NCI-H146 treated with DMSO at 0.1 percent for 48 hours (cell line): Measurements from ENCODE around the gene KCNJ8.
"Not testable (repeated sequence)": the region's sequence is repeated elsewhere in the genome, so short reads cannot be mapped to it uniquely, and the experiment has no call there.

Experiments
- DNase-seq: peaks from one replicate; lab custom pipeline; 2025; ENCODE audit not compliant: unreplicated experiment; lab: John Stamatoyannopoulos, UW

KCNJ8 gene

DNA sequence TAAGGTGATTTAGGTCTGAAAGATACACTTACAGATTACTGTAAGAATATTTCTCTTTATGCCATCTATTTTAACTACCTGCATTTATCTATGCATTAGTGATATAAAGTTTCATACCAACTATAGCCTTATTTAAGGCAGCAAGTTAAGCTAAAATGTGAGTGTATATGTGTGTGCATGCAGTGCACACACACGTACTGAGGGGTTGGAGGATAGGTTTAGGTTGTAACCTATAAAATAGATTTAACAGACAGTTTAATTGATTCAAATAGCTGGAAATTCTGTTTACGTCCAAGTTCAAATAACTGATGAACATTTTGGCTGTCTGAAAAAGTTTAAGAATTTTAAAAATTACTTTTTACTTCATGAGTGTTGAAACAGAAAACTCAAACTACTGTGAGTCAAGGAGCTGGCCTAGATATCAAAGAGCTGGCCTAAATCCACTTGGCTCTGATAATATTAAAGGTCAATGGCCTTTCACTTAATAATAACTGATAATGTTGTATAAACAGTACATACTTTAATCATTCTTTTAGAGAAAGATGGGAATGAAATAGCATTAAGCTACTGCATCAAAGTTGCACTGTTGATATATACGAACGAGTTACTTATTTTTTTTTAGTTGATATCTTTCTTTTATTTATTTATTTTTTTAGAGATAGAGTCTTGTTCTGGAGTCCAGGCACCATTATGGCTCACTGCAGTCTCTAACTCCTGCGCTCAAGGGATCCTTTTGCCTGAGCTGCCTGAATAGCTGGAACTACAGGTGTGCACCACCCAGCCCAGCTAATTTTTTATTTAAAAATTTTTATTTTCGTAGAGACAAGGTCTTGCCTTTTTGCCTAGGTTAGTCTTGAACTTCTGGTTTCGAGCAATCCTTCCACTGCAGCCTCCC is 13.8 kb upstream of the KCNJ8 start:
- no peak for DNase-seq

DNA sequence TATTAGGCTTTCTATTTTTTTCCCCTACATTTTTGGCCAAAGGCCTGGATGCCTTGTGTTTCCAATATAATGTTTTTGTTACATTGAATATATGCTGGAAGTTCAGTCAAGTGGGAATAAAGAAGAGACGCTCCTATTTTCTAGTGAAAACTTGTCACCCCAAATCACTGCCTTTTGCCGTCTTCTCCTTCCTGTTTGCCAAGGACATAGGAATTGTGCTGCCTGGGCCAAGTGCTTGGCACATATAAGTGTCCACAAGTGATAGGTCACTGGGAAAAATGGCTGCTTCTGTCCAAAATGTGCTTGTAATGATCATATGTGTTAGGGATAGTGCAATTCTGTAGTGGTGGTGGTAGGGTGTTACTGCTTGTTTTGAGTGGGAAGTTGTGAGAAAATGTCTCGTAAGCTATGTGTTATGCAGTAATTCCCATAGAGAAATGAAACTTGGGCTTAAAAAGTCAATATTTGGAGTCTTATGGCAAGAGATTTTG is 11.6 kb upstream of the KCNJ8 start:
- DNase-seq, result no peak

DNA sequence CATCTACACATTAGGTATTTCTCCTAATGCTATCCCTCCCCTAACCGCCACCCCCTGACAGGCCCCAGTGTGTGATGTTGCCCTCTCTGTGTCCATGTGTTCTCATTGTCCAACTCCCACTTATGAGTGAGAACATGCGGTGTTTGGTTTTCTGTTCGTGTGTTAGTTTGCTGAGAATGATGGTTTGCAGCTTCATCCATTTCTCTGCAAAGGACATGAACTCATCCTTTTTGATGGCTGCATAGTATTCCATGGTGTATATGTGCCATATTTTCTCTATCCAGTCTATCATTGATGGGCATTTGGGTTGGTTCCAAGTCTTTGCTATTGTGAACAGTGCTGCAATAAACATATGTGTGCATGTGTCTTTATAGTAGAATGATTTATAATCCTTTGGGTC is 8.2 kb upstream of the KCNJ8 start:
- not testable (repeated sequence) for DNase-seq

DNA sequence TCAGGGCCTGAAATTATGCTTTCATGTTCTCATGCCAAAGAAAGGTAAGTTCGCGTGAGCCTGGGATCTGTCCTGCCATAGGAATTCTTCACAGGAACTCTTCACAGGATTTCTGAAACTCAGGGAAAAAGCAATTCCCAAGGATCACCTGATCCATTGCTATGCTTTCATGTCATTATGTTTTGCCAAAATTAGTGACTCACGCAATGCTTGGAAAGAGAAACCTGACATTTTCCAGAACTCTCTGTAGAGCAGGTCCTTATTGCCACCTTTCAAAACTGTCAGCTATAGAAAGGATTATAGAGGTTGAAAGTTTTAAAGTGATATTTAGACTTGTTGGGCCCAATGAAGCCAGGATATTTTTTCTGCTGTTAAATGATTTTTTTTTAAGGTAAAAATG is 6.3 kb upstream of the KCNJ8 start:
- no peak for DNase-seq

DNA sequence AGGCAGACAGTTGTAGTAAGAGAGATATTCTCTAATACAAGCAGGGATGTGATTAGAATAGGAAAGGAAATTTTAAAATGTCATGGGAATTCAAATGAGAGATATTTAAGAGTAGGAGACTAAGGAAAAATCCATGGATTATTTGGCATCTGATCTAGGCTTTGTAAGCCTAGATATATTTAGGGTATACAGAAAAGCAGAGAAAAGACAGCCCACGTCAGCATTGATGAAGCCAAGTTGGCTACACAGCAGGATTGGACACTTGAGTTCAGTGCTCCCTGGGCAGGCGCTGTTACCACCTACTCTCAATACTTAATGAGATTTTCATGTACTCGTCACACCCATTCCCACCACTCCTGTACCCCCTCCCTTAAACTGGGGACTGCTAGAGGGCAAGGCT is 1.7 kb upstream of the KCNJ8 start:
- no peak for DNase-seq

DNA sequence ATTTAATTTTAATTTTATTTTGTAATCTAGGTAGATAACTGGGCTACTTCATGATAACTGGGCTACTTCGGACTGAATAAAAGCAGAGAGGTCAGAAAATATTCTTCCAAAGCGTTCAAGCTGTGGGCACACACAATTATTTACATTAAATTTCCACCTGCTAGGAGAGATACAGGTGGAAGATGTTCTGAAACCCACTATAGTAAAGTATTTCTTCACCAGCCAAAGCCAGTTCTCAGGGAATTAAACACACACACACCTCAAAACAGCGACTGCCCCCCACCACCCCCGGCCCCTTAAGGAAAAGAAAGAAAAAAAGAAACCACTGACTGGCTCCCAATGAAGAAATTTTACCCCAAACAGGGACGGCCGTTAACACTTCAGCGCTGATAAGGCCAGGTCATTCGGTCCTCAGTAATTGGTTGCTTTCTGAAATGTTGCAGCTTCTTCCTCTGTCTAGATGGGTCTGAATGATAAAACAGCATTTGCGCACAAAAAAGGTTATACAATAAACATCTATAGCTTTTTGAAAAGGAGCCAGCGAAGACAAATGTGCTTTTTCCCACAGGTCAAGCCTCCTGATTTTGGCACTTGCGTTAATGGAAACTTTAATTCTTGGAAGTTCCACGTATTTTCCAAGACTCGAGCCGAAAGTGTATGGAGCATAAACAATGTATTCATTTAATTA is 771 bp upstream of the KCNJ8 start:
- DNase-seq, result no peak

DNA sequence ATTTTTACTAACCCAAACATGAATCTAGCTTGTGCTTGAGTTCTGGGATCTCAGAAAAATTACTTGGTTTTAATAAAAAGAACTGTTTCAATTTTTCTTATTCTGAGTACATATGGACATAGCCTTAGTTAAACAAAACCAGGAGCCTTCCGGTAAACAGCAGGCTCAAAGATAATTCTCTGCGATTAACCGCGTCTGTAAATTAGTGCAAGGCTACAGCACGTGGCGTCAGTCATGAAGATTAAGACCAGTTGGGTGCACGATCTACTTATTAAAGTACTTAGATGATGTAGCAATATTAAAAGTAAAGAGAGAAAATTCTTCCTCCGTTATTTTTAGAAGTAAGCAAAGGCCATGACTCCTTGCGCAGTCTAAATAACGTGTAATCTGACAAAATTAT is 700 bp downstream of the KCNJ8 start:
- DNase-seq, result no peak

DNA sequence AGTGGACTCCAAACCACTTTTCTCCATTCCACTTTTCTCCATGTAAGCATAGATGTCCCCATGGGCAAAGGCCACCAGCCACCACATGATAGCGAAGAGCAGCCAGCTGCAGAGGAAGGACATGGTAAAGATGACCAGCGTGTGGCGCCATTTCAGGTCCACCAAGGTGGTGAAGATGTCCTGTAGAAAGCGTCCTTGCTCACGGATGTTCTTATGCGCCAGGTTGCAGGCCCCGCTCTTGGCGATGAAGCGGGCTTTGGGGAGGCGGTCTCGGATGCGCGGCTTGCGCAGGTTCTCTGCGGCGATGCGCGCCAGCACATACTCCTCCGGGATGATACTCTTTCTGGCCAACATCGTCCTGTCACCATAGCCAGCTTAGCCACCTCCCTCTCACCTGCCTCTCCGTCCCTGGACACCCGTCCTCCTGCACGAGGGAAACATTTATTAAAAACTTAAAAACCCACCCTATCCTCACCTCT is 1.2 kb downstream of the KCNJ8 start:
- DNase-seq, result no peak

DNA sequence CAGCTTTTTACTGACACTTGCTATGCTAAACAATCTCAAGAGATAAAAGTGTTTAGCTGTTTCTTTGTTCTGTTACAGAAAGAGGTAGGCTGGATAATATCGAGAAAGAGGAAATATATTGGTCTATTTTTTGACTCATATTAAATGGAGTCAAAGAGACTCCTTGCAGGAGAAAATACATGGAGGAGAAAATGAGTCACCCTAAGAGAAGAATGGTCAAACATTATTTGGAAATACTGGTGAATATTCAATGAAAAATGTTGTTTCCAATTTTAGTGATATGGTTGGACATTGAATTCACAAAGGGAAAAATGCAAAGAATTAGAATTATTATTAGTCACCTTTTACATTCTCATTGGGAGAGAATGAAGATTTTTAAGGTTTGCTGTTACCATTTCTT is 3.2 kb downstream of the KCNJ8 start:
- no peak for DNase-seq

DNA sequence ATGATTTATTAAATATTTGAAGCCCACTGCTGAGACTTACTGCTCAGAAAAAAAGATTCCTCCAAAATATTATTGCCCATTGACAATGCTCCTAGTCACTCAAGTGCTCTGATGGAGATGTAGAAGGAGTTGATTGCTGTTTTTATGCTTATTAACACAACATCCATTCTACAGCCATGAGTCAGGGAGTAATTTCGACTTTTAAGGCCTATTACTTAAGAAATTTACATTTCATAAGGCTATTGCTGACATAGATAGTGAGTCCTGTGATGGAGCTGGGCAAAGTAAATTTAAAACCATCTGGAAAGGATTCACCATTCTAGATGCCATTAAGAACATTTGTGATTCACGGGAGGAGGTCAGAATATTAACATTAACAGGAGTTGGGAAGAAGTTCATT is 5.2 kb downstream of the KCNJ8 start:
- no peak for DNase-seq

DNA sequence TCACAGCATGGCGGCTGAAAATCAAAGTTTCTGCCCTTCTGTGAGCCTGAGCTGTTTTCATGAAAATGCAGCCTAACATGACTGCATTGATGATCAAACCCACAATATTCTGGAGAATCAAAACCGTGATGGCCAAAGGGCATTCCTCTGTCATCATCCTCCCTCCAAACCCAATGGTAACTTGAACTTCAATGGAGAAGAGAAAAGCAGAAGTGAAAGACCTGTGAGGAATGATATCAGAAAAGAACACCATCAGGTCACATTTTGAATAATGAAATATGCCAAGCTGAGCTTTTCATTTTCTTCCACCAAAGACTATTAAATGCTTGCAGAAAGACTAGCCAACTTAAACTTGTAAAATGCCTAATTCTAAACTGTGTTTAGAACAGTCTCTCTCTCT is 8.1 kb downstream of the KCNJ8 start:
- no peak for DNase-seq

DNA sequence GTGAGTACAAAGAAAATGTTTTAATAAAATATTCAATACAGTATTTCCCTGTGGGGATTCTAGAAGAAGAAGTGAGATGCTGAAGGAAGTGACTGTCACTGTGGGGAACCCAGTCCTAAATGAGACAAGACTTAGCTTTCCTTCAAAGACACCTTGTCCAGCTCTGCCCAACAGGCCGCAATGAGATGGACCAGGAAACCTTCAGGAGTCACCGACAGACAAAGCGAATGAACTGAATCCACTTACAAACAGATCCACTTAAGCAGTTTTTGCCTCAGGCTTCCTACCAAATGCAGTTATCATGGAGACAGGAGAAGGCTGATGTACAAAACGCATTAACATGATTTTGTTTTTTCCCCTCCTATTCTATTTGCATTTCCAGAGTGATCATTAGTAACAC is 9.6 kb downstream of the KCNJ8 start:
- no peak for DNase-seq

DNA sequence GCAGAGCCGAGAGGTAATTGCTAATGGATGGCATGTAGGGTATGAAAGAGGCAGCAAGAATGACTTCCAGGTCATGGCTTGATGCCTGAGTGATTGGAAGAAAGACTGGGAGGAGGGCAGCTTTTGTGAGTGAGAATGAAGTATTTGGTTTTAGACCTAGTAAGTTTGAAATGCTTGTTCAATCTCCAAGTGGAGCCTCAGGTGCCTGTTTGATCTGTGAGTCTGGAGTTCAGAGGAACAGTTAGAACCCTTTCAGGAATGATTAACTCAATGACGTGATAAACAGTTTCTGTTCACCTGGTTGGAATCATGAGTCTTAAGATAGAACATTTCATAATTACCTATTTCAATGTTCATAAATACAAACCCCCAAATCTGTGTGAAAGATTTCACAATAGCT is 10.4 kb downstream of the KCNJ8 start:
- DNase-seq, result no peak

DNA sequence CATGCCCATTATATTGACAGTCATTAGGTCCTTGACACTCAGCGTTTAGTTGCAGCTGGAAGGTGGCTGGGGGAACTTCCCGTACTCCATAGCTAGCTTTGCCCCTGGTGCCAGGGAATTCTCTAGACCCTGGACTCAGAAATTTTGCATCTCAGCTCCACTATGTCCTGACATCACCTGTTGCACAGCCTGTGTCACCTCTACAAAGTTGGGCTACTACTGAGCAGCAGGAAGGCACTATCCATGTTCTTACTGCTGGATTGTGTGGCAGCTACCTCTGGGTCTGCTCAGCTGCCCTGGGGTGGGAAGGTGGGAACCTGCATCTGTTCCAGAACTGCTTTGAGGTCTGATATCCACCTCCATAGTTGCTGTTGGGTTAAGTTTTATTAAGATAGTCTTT is 11.0 kb downstream of the KCNJ8 start:
- no peak for DNase-seq

DNA sequence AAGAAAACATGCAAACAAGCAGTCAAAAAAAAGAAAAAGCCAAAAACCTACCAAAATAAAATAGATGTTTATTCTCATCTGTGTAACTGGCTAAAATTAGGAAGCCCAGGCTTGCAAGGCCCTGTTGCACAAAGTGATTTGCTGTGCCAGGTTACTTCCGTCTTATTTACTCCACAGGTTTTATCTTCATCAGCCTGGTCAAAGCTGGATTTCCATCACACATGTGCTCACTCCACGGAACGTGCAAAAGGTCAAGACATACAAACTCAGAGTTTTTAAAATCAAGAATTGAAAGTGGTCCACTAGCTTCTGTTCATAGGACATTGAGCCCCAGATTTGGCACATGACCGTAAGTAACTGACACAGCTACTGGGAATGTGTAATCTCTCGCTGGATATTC is 14.8 kb downstream of the KCNJ8 start:
- no peak for DNase-seq

DNA sequence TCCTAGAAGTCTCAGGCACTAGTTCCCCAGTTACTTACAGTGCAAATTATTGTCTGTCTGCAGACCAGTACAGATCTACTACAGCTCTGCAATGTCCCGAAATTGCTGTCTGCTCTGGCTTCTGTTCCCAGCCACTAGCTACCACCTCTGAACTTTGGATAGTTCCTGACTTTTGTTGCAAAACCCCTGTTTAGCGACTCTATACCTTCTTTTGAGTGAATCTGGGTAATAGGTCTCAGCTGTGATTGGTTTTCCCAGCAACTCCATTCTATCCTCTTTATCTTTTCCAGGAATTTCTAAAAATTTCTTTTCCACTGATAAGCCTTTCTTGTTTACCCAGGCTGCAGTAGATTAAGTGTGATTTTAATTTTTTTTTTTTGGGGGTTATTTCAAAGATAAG is 16.8 kb downstream of the KCNJ8 start:
- no peak for DNase-seq

DNA sequence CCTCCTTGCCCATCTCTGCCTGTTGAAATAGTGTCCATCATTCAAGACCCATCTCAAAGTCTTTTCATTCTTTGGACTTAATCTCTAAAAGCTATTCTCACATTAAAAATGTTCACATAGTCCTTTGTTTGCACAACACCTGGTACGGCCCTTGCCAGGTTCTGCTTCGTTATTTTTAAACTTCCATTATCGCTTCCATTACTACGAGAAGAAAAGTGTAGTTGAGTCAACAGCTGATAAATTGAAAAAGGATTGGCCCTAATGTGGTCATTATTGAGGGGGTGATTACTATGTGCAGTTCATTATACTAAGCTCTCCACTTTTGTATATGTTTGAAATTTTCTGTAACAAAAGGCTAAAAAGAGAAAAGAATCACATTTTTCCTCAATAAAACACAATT is 17.8 kb downstream of the KCNJ8 start:
- no peak for DNase-seq

DNA sequence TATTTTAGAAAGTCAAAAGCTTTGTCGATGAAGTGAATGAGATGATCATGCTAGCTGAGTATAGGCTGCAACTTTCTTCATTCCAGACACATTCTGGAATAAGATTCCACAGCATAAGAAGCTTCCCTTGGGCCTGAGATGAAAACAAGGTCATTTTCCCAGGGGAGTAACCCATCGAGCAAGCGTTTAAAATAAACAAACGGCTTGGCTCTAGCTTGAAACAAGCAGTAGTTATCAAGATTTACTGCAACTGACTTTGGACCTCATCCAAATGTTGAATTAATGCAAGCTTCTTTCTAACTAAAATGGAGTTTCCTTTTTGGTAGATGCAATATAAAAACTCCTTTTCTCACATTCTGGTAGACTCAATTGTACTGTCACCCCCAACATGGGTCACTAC is 23.0 kb downstream of the KCNJ8 start:
- DNase-seq, result no peak

DNA sequence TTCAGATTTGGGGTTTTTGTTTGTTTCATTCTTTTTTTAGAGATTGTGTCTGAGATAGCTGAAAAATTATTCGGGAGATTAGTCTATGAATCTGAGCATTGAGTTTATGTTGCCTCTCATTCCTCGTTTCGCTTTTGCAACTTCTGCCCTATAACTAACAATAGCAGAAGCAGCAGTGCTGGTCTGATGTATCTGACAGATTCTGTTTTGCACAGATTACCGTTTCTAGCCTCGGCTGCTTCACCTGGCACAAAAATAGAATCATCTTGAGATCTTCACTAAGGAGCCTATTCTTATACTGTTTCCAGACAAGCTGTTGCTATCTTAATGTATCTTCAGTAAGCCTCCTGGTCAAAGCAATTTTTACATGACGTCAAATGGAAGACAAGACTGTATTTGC is 29.2 kb downstream of the KCNJ8 start:
- DNase-seq, result no peak

DNA sequence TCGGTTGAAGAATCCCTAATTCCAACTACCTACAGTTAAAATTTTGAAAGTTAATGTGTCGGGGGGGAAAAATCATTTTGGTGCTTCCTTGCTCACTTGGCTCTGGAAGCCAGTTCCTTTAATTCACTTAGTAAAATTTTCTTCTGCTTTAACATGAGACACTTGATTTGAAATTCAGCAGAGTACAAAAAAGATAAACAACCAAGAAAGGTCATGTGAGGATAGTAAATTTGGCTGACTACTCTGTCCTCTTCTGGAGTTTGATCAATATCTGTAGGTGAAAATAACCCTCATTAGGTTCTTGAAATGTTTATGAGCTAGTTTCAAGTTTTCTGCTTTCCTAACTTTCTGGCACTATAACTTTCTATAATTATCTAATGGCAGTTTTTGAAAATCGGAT is 43.4 kb downstream of the KCNJ8 start:
- no peak for DNase-seq

DNA sequence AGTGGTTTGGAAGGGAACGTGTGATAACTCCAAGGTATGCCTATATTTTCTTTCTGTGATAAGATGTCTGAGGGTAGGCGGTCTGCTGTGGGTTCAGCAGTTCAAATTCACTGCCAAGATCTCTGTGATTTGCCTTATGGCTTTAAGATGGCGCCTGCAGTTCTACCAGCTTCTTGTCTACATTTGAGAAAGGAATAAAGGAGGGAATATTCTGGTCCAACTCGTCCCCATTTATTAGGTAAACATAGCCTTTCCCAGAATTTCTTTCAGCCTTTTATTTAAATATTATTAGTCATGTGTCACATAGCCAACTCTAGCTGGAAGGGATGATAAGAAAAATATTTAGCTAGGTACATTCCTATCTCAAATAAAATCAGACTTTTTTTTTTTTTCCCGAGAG is 48.8 kb downstream of the KCNJ8 start:
- no peak for DNase-seq

DNA sequence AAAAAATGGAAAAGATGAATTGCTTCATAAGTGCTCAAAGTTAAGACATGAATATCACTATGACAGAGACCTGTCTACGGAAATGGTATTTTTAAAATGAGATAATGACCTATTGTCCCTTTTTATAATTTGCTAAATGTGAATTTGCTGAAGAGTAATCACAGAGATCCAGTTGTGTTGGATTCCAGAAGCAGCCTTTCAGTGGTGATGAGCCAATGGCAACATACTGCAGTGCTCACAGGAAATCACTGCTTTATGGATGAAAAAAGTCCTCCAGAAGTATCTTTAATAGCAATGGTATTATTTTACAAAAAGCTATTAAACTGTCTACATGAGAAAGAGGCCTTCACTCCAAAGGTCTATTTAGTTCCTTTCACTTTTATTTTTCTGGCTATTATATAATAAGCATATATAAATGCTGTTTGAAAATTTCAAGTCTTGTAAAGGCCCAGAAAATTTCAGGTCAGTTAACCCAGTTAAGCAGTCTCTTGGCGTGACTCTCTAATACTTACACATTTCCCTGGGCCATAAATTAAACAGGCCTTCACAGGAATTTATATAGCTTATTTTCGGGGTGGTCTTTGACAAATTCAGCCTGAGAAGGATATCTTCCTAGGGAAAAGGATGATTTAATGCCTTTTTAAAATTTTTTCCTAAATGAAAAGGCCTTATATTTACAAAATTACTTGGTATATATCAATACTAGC is 55.4 kb downstream of the KCNJ8 start:
- DNase-seq, result no peak
